H9 (cell line): ENCODE measurements around the gene ROBO1. TPM values are rescaled to one million over a fixed set of nuclear protein-coding genes. Genes with fewer than 3 reads are reported as not detected.

Experiments
- DNase-seq: peaks from one replicate; pipeline ENCODE4 v3.0.0-alpha.2; 2017
- H2AFZ ChIP-seq: one replicate; pipeline ENCODE4 v1.6.1; 2013; ENCODE audit warnings: mild to moderate bottlenecking, low read length, control low read depth, moderate library complexity
- H2AK5ac ChIP-seq: 2 replicates; pipeline ENCODE4 v1.6.1; 2013; ENCODE audit warnings: low read length, control low read depth, mixed read lengths; ENCODE audit not compliant: insufficient read length
- H2BK120ac ChIP-seq: one replicate; pipeline ENCODE4 v1.6.1; 2013; ENCODE audit warnings: low read depth, mild to moderate bottlenecking, low read length, control low read depth, inconsistent platforms; ENCODE audit not compliant: poor library complexity, severe bottlenecking
- H2BK12ac ChIP-seq: 2 replicates; pipeline ENCODE4 v1.6.1; 2013; ENCODE audit warnings: low read length, control low read depth, mixed read lengths, low read depth; ENCODE audit not compliant: insufficient read length
- H2BK15ac ChIP-seq: 2 replicates; pipeline ENCODE4 v1.6.1; 2013; ENCODE audit warnings: low read depth, low read length, control low read depth
- H2BK20ac ChIP-seq: one replicate; pipeline ENCODE4 v1.6.1; 2013; ENCODE audit warnings: low read depth, mild to moderate bottlenecking, low read length, control low read depth, inconsistent platforms; ENCODE audit not compliant: poor library complexity, severe bottlenecking
- H2BK5ac ChIP-seq: 2 replicates; pipeline ENCODE4 v1.6.1; 2013; ENCODE audit warnings: low read length, control low read depth, mixed read lengths; ENCODE audit not compliant: insufficient read length
- H3K14ac ChIP-seq: 2 replicates; pipeline ENCODE4 v1.6.1; 2013; ENCODE audit warnings: low read length, control low read depth; ENCODE audit not compliant: insufficient read depth
- H3K18ac ChIP-seq: 2 replicates; pipeline ENCODE4 v1.6.1; 2013; ENCODE audit warnings: low read depth, mild to moderate bottlenecking, mixed read lengths, low read length, control low read depth; ENCODE audit not compliant: insufficient read length
- H3K23ac ChIP-seq: 2 replicates; pipeline ENCODE4 v1.6.1; 2013; ENCODE audit warnings: low read length, control low read depth, mixed read lengths, low read depth; ENCODE audit not compliant: insufficient read length
- H3K23me2 ChIP-seq: 2 replicates; pipeline ENCODE4 v1.6.1; 2013; ENCODE audit warnings: low read depth, mild to moderate bottlenecking, mixed read lengths, low read length, control low read depth; ENCODE audit not compliant: insufficient read length, poor library complexity, severe bottlenecking
- H3K27ac ChIP-seq: 2 replicates; pipeline ENCODE4 v1.5.1; 2013; ENCODE audit warnings: low read length, control low read depth, mixed read lengths, low read depth; ENCODE audit not compliant: insufficient read length
- H3K27me3 ChIP-seq: 2 replicates; pipeline ENCODE4 v1.6.1; 2013; ENCODE audit warnings: low read length, control low read depth, inconsistent platforms; ENCODE audit not compliant: insufficient read depth
- H3K4ac ChIP-seq: 2 replicates; pipeline ENCODE4 v1.6.1; 2013; ENCODE audit warnings: low read depth, mild to moderate bottlenecking, control low read depth, inconsistent platforms, low read length, moderate library complexity
- H3K4me1 ChIP-seq: 2 replicates; pipeline ENCODE4 v1.6.1; 2013; ENCODE audit warnings: low read length, control low read depth, inconsistent platforms; ENCODE audit not compliant: insufficient read depth
- H3K4me2 ChIP-seq: 2 replicates; pipeline ENCODE4 v1.6.1; 2013; ENCODE audit warnings: low read length, control low read depth, mixed read lengths; ENCODE audit not compliant: insufficient read length, insufficient read depth
- H3K56ac ChIP-seq: 2 replicates; pipeline ENCODE4 v1.6.1; 2013; ENCODE audit warnings: low read depth, mild to moderate bottlenecking, mixed read lengths, low read length, control low read depth; ENCODE audit not compliant: insufficient read length
- H3K79me1 ChIP-seq: 2 replicates; pipeline ENCODE4 v1.6.1; 2013; ENCODE audit warnings: low read depth, mild to moderate bottlenecking, moderate library complexity, low read length, control low read depth, inconsistent platforms; ENCODE audit not compliant: insufficient read depth, poor library complexity, severe bottlenecking
- H3K79me2 ChIP-seq: 2 replicates; pipeline ENCODE4 v1.6.1; 2013; ENCODE audit warnings: low read length, control low read depth, inconsistent platforms; ENCODE audit not compliant: insufficient read depth
- H3K9ac ChIP-seq: 2 replicates; pipeline ENCODE4 v1.6.1; 2013; ENCODE audit warnings: low read length, control low read depth, mixed read lengths; ENCODE audit not compliant: insufficient read length; ENCODE audit errors: extremely low read depth
- H3K9me3 ChIP-seq: one replicate; pipeline ENCODE4 v1.6.1; 2013; ENCODE audit warnings: low read depth, low read length, inconsistent platforms; ENCODE audit not compliant: control insufficient read depth
- H3T11ph ChIP-seq: one replicate; pipeline ENCODE4 v1.6.1; 2013; ENCODE audit warnings: mild to moderate bottlenecking, low read length, control low read depth, inconsistent platforms
- H4K20me1 ChIP-seq: one replicate; pipeline ENCODE4 v1.6.1; 2013; ENCODE audit not compliant: control insufficient read depth, insufficient read length, insufficient read depth
- H4K5ac ChIP-seq: 2 replicates; pipeline ENCODE4 v1.6.1; 2013; ENCODE audit warnings: low read depth, mild to moderate bottlenecking, mixed read lengths, low read length, control low read depth; ENCODE audit not compliant: insufficient read length
- H4K8ac ChIP-seq: replicated peaks from 2 replicates; pipeline ENCODE4 v1.6.1; 2013; ENCODE audit warnings: low read length, control low read depth, mixed read lengths, low read depth; ENCODE audit not compliant: insufficient read length
- H4K91ac ChIP-seq: 2 replicates; pipeline ENCODE4 v1.6.1; 2013; ENCODE audit warnings: low read depth, mild to moderate bottlenecking, moderate library complexity, mixed read lengths, low read length, control low read depth; ENCODE audit not compliant: insufficient read length
- H3K27ac Mint-ChIP-seq, 3 experiments: 2 replicates in 2 of 3; 3 replicates in 1 of 3; pipeline ENCODE4 v1.8.0; 2020 to 2021; ENCODE audit warnings: mixed read lengths in 3 of 3, mild to moderate bottlenecking in 1 of 3, moderate library complexity in 1 of 3
- H3K27me3 Mint-ChIP-seq: 2 replicates; pipeline ENCODE4 v1.8.0; 2021; ENCODE audit warnings: low read depth, mild to moderate bottlenecking, moderate library complexity, mixed read lengths
- H3K36me3 Mint-ChIP-seq, 3 experiments: 2 replicates in 2 of 3; 3 replicates in 1 of 3; pipeline ENCODE4 v1.8.0; 2020 to 2021; ENCODE audit warnings: low read depth in 3 of 3, mixed read lengths in 3 of 3; ENCODE audit not compliant: insufficient read depth in 1 of 3
- H3K4me1 Mint-ChIP-seq, 2 experiments: 2 replicates each; pipeline ENCODE4 v1.8.0; 2020; ENCODE audit warnings: mixed read lengths in 2 of 2
- H3K4me3 Mint-ChIP-seq, 2 experiments: 2 replicates in 1 of 2; 3 replicates in 1 of 2; pipeline ENCODE4 v1.8.0; 2020 to 2021; ENCODE audit warnings: mild to moderate bottlenecking in 2 of 2, mixed read lengths in 2 of 2, moderate library complexity in 1 of 2
- H3K9me3 Mint-ChIP-seq, 2 experiments: 2 replicates in 1 of 2; 3 replicates in 1 of 2; pipeline ENCODE4 v1.8.0; 2020; ENCODE audit warnings: mild to moderate bottlenecking in 2 of 2, mixed read lengths in 2 of 2, moderate library complexity in 1 of 2
- WGBS: extraction: QIAGEN DNeasy Blood & Tissue Kit; methylation state at CpG from one replicate; pipeline ENCODE4 v1.1.7; 2013; ENCODE audit warnings: missing lambda C conversion rate, low lambda C conversion rate, mixed read lengths; ENCODE audit not compliant: insufficient read length; ENCODE audit errors: extremely low coverage; 5-methylcytosine and 5-hydroxymethylcytosine counted together
- total RNA-seq: library from RNA; stranded (reverse); gene quantifications from 2 replicates; pipeline ENCODE4 v1.2.1, GENCODE V29; 2021
- TF ChIP-seq, protein P1 (sequence below): fragments of 200-600 bp; sonication (generic); conservative IDR thresholded peaks from 3 replicates; pipeline ENCODE4 v1.8.0; 2021; ENCODE audit warnings: antibody characterized with exemption, mild to moderate bottlenecking

Gene ROBO1
- total RNA-seq, 1 experiment from 2014 or later = 62.7 TPM

- Histone ChIP-seq H3K23me2 (no peaks in the 10 kb centered on the region), H2AFZ (no peak overlapping the region), H3T11ph (no peak overlapping the region), H2BK12ac (no peak overlapping the region), H2AK5ac (no peak overlapping the region), H4K8ac (no peak overlapping the region), H2BK20ac (no peak overlapping the region), H4K20me1 (no peaks in the 10 kb centered on the region), H3K56ac (no peak overlapping the region), H3K4ac (no peak overlapping the region), H3K9ac (no peak overlapping the region), H3K27me3 (no peaks in the 10 kb centered on the region), H2BK5ac (no peak overlapping the region), H3K79me1 (no peaks in the 10 kb centered on the region), H4K91ac (no peak overlapping the region), H3K9me3 (no peaks in the 10 kb centered on the region), H3K4me1 (peaks cover 2% of the 10 kb centered on the region; the same call in 1 of the 2 replicates), H3K27ac (no peak overlapping the region), H2BK120ac (no peak overlapping the region), H3K23ac (no peak overlapping the region), H3K18ac (no peak overlapping the region), H3K79me2 (no peaks in the 10 kb centered on the region), H4K5ac (no peak overlapping the region), H2BK15ac (no peak overlapping the region), H3K4me2 (no peak overlapping the region), H3K14ac (no peak overlapping the region)
- H3K9me3 Mint-ChIP-seq = no peaks in the 10 kb centered on the region
- no peak for DNase-seq
- TF ChIP-seq, protein P1, sequence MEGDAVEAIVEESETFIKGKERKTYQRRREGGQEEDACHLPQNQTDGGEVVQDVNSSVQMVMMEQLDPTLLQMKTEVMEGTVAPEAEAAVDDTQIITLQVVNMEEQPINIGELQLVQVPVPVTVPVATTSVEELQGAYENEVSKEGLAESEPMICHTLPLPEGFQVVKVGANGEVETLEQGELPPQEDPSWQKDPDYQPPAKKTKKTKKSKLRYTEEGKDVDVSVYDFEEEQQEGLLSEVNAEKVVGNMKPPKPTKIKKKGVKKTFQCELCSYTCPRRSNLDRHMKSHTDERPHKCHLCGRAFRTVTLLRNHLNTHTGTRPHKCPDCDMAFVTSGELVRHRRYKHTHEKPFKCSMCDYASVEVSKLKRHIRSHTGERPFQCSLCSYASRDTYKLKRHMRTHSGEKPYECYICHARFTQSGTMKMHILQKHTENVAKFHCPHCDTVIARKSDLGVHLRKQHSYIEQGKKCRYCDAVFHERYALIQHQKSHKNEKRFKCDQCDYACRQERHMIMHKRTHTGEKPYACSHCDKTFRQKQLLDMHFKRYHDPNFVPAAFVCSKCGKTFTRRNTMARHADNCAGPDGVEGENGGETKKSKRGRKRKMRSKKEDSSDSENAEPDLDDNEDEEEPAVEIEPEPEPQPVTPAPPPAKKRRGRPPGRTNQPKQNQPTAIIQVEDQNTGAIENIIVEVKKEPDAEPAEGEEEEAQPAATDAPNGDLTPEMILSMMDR = no peak
- WGBS = no CpG with 5 or more reads among the region's 2 CpGs
- no peak overlapping the region for H3K4me3 Mint-ChIP-seq
- no peaks in the 10 kb centered on the region for H3K27me3 Mint-ChIP-seq
- H3K27ac Mint-ChIP-seq = no peak overlapping the region
- H3K36me3 Mint-ChIP-seq = no peaks in the 10 kb centered on the region
- peaks cover 9 to 14% of the 10 kb centered on the region in 2 experiments for H3K4me1 Mint-ChIP-seq
Measured at GRCh38 chr3:79159736-79160135, 608.1 kb downstream of the ROBO1 start.
